K562 (cell line): ENCODE results near the gene BRMS1. TPM values are rescaled to one million over a fixed set of nuclear protein-coding genes. Genes with fewer than 3 reads are reported as not detected.

Experiments used
- ATAC-seq: fragments of 200-7000 bp; cut with Tn5 transposase; 3 replicates; pipeline ENCODE4 v1.9.1; 2020; ENCODE audit warnings: moderate library complexity
- BruUV-seq: library from RNA; stranded (reverse); fragments of 400-500 nt; replicated peaks from 2 replicates; lab custom pipeline; 2021; lab: Mats Ljungman, UMichigan
- CTCF ChIA-PET: fragments of 300-600 bp; formaldehyde crosslinking; extraction: SDS; loops from one replicate; lab custom pipeline; 2021; ENCODE audit warnings: low intra/inter-chr PET ratio; lab: Yijun Ruan, JAX
- POLR2A ChIA-PET: fragments of 300-600, 350-650 bp; sonication (Branson Sonifier 250); formaldehyde crosslinking; extraction: SDS; loops from one replicate; lab custom pipeline; 2021; ENCODE audit warnings: antibody characterized with exemption, inconsistent platforms; lab: Yijun Ruan, JAX
- DNase-seq, 4 experiments: peaks; one replicate each; pipeline versions ENCODE4 v3.0.0 to v3.0.0-alpha.2; 2011 to 2018; ENCODE audit warnings: low spot score in 3 of 4, mixed read lengths in 3 of 4; ENCODE audit errors: extremely low read depth in 1 of 4
- FAIRE-seq: peaks from 2 replicates; lab custom pipeline; 2011; peaks lifted over from hg19 to GRCh38; lab: Jason Lieb, UNC
- H2AFZ ChIP-seq: 2 replicates; pipeline ENCODE4 v1.6.0; 2011; ENCODE audit warnings: low read depth, low read length, control low read depth, inconsistent platforms
- H3K27ac ChIP-seq: fragments of 200-600 bp; 3 replicates; pipeline ENCODE4 v1.8.0; 2011; ENCODE audit warnings: low read depth, mild to moderate bottlenecking, control low read depth, inconsistent platforms, low read length, moderate library complexity, mixed read lengths; ENCODE audit errors: extremely low read depth
- H3K27me3 ChIP-seq, 2 experiments: fragments of 300-600 bp in 1 of 2; 2 replicates in 1 of 2; 3 replicates in 1 of 2; pipeline versions ENCODE4 v1.6.0 to v1.8.0; 2011; ENCODE audit warnings: inconsistent platforms in 2 of 2, low read length in 2 of 2, mild to moderate bottlenecking in 1 of 2, mixed read lengths in 1 of 2, moderate library complexity in 1 of 2; ENCODE audit not compliant: control insufficient read depth in 2 of 2, insufficient read depth in 2 of 2
- H3K36me3 ChIP-seq: fragments of 300-600 bp; 3 replicates; pipeline ENCODE4 v1.8.0; 2011; ENCODE audit warnings: mild to moderate bottlenecking, low read length, inconsistent platforms; ENCODE audit not compliant: control insufficient read depth, insufficient read depth
- H3K4me1 ChIP-seq, 2 experiments: fragments of 200-600 bp in 1 of 2; replicated peaks in 1 of 2; 2 replicates in 1 of 2; 3 replicates in 1 of 2; pipeline versions ENCODE4 v1.5.1 to v1.8.0; 2011; ENCODE audit warnings: inconsistent platforms in 2 of 2, low read length in 2 of 2, mild to moderate bottlenecking in 1 of 2, mixed read lengths in 1 of 2, moderate library complexity in 1 of 2; ENCODE audit not compliant: control insufficient read depth in 2 of 2, insufficient read depth in 2 of 2
- H3K4me2 ChIP-seq: 2 replicates; pipeline ENCODE4 v1.6.1; 2011; ENCODE audit warnings: low read length, control low read depth, inconsistent platforms, mixed read lengths; ENCODE audit not compliant: insufficient read depth
- H3K4me3 ChIP-seq: fragments of 200-600 bp; sonication (generic), shearing (Covaris generic); 2 replicates; pipeline ENCODE4 v1.5.1; 2016; ENCODE audit warnings: control low read depth, inconsistent platforms
- H3K79me2 ChIP-seq: fragments of 200-600 bp; 3 replicates; pipeline ENCODE4 v1.8.0; 2011; ENCODE audit warnings: low read length, inconsistent platforms; ENCODE audit not compliant: control insufficient read depth, insufficient read depth
- H3K9ac ChIP-seq, 2 experiments: 2 replicates each; pipeline versions ENCODE4 v1.6.0 to v1.6.1; 2011; ENCODE audit warnings: low read depth in 2 of 2, low read length in 2 of 2, control low read depth in 1 of 2, inconsistent platforms in 1 of 2, mild to moderate bottlenecking in 1 of 2, mixed read lengths in 1 of 2; ENCODE audit not compliant: insufficient read depth in 1 of 2
- H3K9me1 ChIP-seq: one replicate; pipeline ENCODE4 v1.6.0; 2011; ENCODE audit warnings: inconsistent platforms, mild to moderate bottlenecking, low read length, moderate library complexity; ENCODE audit not compliant: control insufficient read depth, insufficient read depth
- H3K9me3 ChIP-seq: replicated peaks from 2 replicates; pipeline ENCODE4 v1.5.1; 2011; ENCODE audit warnings: low read depth, low read length, inconsistent platforms; ENCODE audit not compliant: control insufficient read depth, insufficient read depth
- H4K20me1 ChIP-seq: replicated peaks from 2 replicates; pipeline ENCODE4 v1.6.1; 2011; ENCODE audit warnings: low read length, inconsistent platforms, mixed read lengths; ENCODE audit not compliant: control insufficient read depth, insufficient read depth
- EHMT2 ChIP-seq: fragments of 450-650 bp; IDR thresholded peaks from 2 replicates; pipeline ENCODE4 v1.6.1; 2018; ENCODE audit warnings: antibody characterized with exemption
- HDAC2 ChIP-seq: fragments of 450-650 bp; IDR thresholded peaks from 2 replicates; pipeline ENCODE4 v1.6.1; 2016; ENCODE audit warnings: mild to moderate bottlenecking
- MAFF ChIP-seq: IDR thresholded peaks from 2 replicates; pipeline ENCODE4 v1.6.1; 2012; ENCODE audit warnings: low read length, improper control_type of control experiment
- NFE2L1 ChIP-seq: fragments of 450-650 bp; IDR thresholded peaks from 2 replicates; pipeline ENCODE4 v1.6.1; 2016; ENCODE audit warnings: missing genetic modification characterization, low read depth, mild to moderate bottlenecking, missing compliant biosample characterization, moderate library complexity, borderline replicate concordance
- REST ChIP-seq, 2 experiments: fragments of 450-650 bp; formaldehyde crosslinking in 1 of 2; IDR thresholded peaks; 2 replicates each; pipeline versions ENCODE4 v1.4.0 to v1.6.1; 2014 to 2020; ENCODE audit warnings: mild to moderate bottlenecking in 2 of 2, borderline replicate concordance in 1 of 2, low read depth in 1 of 2
- RUNX1 ChIP-seq: sonication (generic); IDR thresholded peaks from 2 replicates; pipeline ENCODE4 v1.6.1; 2016; ENCODE audit warnings: antibody characterized with exemption, low read depth
- SFPQ ChIP-seq: fragments of 200-400 bp; formaldehyde crosslinking; IDR thresholded peaks from 2 replicates; pipeline ENCODE4 v1.6.1; 2017; ENCODE audit warnings: mild to moderate bottlenecking, low read depth, low read length, moderate library complexity
- SIRT6 ChIP-seq: IDR thresholded peaks from one replicate; pipeline ENCODE4 v1.6.1; 2012; ENCODE audit warnings: low read depth, mild to moderate bottlenecking, control low read depth, inconsistent platforms, low read length, moderate library complexity
- SUPT5H ChIP-seq: fragments of 450-650 bp; IDR thresholded peaks from 2 replicates; pipeline ENCODE4 v1.6.1; 2016
- TCF3 ChIP-seq: sonication (generic); formaldehyde crosslinking; IDR thresholded peaks from 2 replicates; pipeline ENCODE4 v1.4.0; 2020; ENCODE audit warnings: mild to moderate bottlenecking, missing genetic modification reagents
- ZNF57 ChIP-seq: fragments of 450-650 bp; formaldehyde crosslinking; IDR thresholded peaks from 2 replicates; pipeline ENCODE4 v1.4.0; 2020; ENCODE audit warnings: mild to moderate bottlenecking, moderate library complexity
- WGBS: fragments of 100-300 bp; shearing (Covaris generic); methylation state at CpG from one replicate; pipeline ENCODE4 v1.1.6; 2016; ENCODE audit warnings: low coverage, mixed read lengths; ENCODE audit not compliant: insufficient coverage; ENCODE audit errors: missing lambda C conversion rate; 5-methylcytosine and 5-hydroxymethylcytosine counted together
- in situ Hi-C: fragments of 300-500 bp; cut with MboI; formaldehyde crosslinking; loops from 4 replicates; pipeline ENCODE4 v1.15.0; 2018; ENCODE audit warnings: inconsistent platforms, mixed read lengths
- intact Hi-C: fragments of 100-400 bp; cut with micrococcal nuclease; formaldehyde crosslinking; loops from 2 replicates; pipeline ENCODE4 v1.14.2; 2022
- polyA plus RNA-seq, 8 experiments: library from polyadenylated mRNA; depleted of rRNA in 4 of 8; stranded (reverse) in 5 of 8; unstranded in 3 of 8; fragments of >200 nt; fragmentation: Nextera tagmentation in 2 of 8; fragmentation: Illumina TruSeq in 1 of 8; extraction: Ambion mirVana in 2 of 8; extraction: Trizol in 1 of 8; gene quantifications; 2 replicates each; pipeline versions ENCODE4 v1.2.1 to v1.2.3, GENCODE V29; 2011 to 2014; ENCODE audit warnings: inconsistent platforms in 1 of 8, missing spikeins in 1 of 8
- total RNA-seq, 7 experiments: library from RNA; depleted of rRNA in 6 of 7; stranded (reverse); fragments of >200 nt in 6 of 7; fragmentation: Illumina TruSeq in 2 of 7; extraction: Trizol in 2 of 7; gene quantifications; 2 replicates each; pipeline versions ENCODE4 v1.2.1 to v1.2.3, GENCODE V29; 2011 to 2021; ENCODE audit warnings: low replicate concordance in 1 of 7
- TF ChIP-seq, protein P1 (sequence below): fragments of 200-800 bp; sonication (Bioruptor generic); IDR thresholded peaks from 2 replicates; pipeline ENCODE4 v1.6.1; 2017; ENCODE audit warnings: missing genetic modification characterization, missing compliant biosample characterization

Gene BRMS1
- total and polyA plus RNA-seq, 9 of the 15 experiments (the other 6 are each of a cell fraction or from before 2014, with no cell fraction given), result 2.2 to 78.8 (median 33.4) TPM

GRCh38 chr11:66317322-66317722, 27.6 kb downstream of the BRMS1 start:
- H3K4me3 ChIP-seq, result no peak overlapping the region
- intact Hi-C loops, result no loop called here
- no peak overlapping the region for H2AFZ ChIP-seq
- FAIRE-seq (no peak), ATAC-seq (no peak), DNase-seq (no peak)
- ChIA-PET CTCF (no interaction called here), POLR2A (interaction anchor here (0.6 to 0.9 kb wide), 2 partner anchors 26 to 75 kb away, joined by 3 to 4 read pairs; no protein-coding TSS in a partner anchor)
- H3K9me1 ChIP-seq, result no peaks in the 10 kb centered on the region
- no peaks in the 10 kb centered on the region for H3K9me3 ChIP-seq
- no peaks in the 10 kb centered on the region for H3K27me3 ChIP-seq
- no peaks in the 10 kb centered on the region for H3K36me3 ChIP-seq
- no TSS peak for BruUV-seq
- no peak overlapping the region for H3K9ac ChIP-seq
- H3K4me1 ChIP-seq, result peaks cover 6 to 56% of the 10 kb centered on the region in 2 experiments
- in situ Hi-C loops, result no loop called here
- H3K79me2 ChIP-seq, result no peaks in the 10 kb centered on the region
- 61% methylated on average over 11 of the region's 14 CpGs for WGBS
- no peaks in the 10 kb centered on the region for H4K20me1 ChIP-seq
- no peak overlapping the region for H3K4me2 ChIP-seq
- H3K27ac ChIP-seq, result no peak overlapping the region
- no peak for TF ChIP-seq NFE2L1 (tag)
- no peak for TF ChIP-seq HDAC2
- no peak for TF ChIP-seq SFPQ
- TF ChIP-seq, protein P1, sequence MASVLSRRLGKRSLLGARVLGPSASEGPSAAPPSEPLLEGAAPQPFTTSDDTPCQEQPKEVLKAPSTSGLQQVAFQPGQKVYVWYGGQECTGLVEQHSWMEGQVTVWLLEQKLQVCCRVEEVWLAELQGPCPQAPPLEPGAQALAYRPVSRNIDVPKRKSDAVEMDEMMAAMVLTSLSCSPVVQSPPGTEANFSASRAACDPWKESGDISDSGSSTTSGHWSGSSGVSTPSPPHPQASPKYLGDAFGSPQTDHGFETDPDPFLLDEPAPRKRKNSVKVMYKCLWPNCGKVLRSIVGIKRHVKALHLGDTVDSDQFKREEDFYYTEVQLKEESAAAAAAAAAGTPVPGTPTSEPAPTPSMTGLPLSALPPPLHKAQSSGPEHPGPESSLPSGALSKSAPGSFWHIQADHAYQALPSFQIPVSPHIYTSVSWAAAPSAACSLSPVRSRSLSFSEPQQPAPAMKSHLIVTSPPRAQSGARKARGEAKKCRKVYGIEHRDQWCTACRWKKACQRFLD (CRISPR knock-in tag), result no peak
- TF ChIP-seq RUNX1, result no peak
- TF ChIP-seq EHMT2, result no peak
- no peak for TF ChIP-seq MAFF
- TF ChIP-seq REST (IDR thresholded peaks at IDR 0.05; ENCODE audit: borderline replicate concordance), result no peak
- no peak for TF ChIP-seq REST (CRISPR knock-in tag; IDR thresholded peaks at IDR 0.05; ENCODE audit: low read depth)
- TF ChIP-seq SUPT5H, result no peak
- no peak for TF ChIP-seq SIRT6
- no peak for TF ChIP-seq TCF3 (CRISPR knock-in tag)
- no peak for TF ChIP-seq ZNF57
